GM10847 (cell line): ENCODE results near the gene CLMN.

ENCODE experiments used
- POLR2A ChIP-seq: IDR thresholded peaks from 2 replicates; pipeline ENCODE4 v1.6.1; 2011; ENCODE audit not compliant: insufficient read length; ENCODE audit errors: extremely low read depth

Gene CLMN

GRCh38 chr14:95185033-95185766 is 134.5 kb downstream of the CLMN start:
- TF ChIP-seq POLR2A: no peak

GRCh38 chr14:95184413-95184790 is 135.3 kb downstream of the CLMN start:
- TF ChIP-seq POLR2A: no peak

- no peak for TF ChIP-seq POLR2A
Measured at GRCh38 chr14:95183532-95184412, 135.9 kb downstream of the CLMN start.

GRCh38 chr14:95183082-95183481 is 136.6 kb downstream of the CLMN start:
- TF ChIP-seq POLR2A: no peak

GRCh38 chr14:95182379-95182778 is 137.3 kb downstream of the CLMN start:
- no peak for TF ChIP-seq POLR2A

GRCh38 chr14:95180966-95181741 is 138.6 kb downstream of the CLMN start:
- no peak for TF ChIP-seq POLR2A

- no peak for TF ChIP-seq POLR2A
Measured at GRCh38 chr14:95174184-95174792, 145.4 kb downstream of the CLMN start.

GRCh38 chr14:95173518-95173917 is 146.2 kb downstream of the CLMN start:
- no peak for TF ChIP-seq POLR2A

- TF ChIP-seq POLR2A: no peak
Measured at GRCh38 chr14:95167177-95167576, 152.5 kb downstream of the CLMN start.

GRCh38 chr14:95165517-95165916 is 154.2 kb downstream of the CLMN start:
- TF ChIP-seq POLR2A: no peak

GRCh38 chr14:95164506-95164905 is 155.2 kb downstream of the CLMN start:
- TF ChIP-seq POLR2A: no peak

- no peak for TF ChIP-seq POLR2A
Measured at GRCh38 chr14:95163666-95164065, 156.0 kb downstream of the CLMN start.

- no peak for TF ChIP-seq POLR2A
Measured at GRCh38 chr14:95163132-95163531, 156.6 kb downstream of the CLMN start.

- no peak for TF ChIP-seq POLR2A
Measured at GRCh38 chr14:95162641-95163040, 157.1 kb downstream of the CLMN start.

GRCh38 chr14:95157327-95158189 is 162.2 kb downstream of the CLMN start, which contains the start of gene DICER1:
TSS of gene DICER1 (minus strand) at chr14:95157529. CDS start at chr14:95133458, 24,071 bp downstream.
- TF ChIP-seq POLR2A: peak; percentile 51

- no peak for TF ChIP-seq POLR2A
Measured at GRCh38 chr14:95157048-95157326, 162.7 kb downstream of the CLMN start.
